NCI-H510A treated with DMSO at 0.1 percent for 48 hours (cell line): ENCODE results near the gene KIF17.

Experiments used
- DNase-seq: peaks from one replicate; lab custom pipeline; 2025; lab: John Stamatoyannopoulos, UW

Gene KIF17

GRCh38 chr1:20625176-20626097, 92.4 kb downstream of the KIF17 start:
- no peak for DNase-seq

GRCh38 chr1:20624709-20625108, 93.1 kb downstream of the KIF17 start:
- no peak for DNase-seq

GRCh38 chr1:20621012-20621411, 96.8 kb downstream of the KIF17 start:
- DNase-seq: no peak

GRCh38 chr1:20619999-20620398, 97.8 kb downstream of the KIF17 start:
- DNase-seq: no peak

- no peak for DNase-seq
Observed at GRCh38 chr1:20618550-20618949, 99.3 kb downstream of the KIF17 start.

GRCh38 chr1:20616847-20617487, 100.8 kb downstream of the KIF17 start:
- no peak for DNase-seq

GRCh38 chr1:20615946-20616846, 101.6 kb downstream of the KIF17 start:
- no peak for DNase-seq

- DNase-seq: no peak
Observed at GRCh38 chr1:20614131-20614579, 103.7 kb downstream of the KIF17 start.
